SU-DHL-6 (cell line): ENCODE measurements around the gene MISP.

Experiments
- EZH2phosphoT487 ChIP-seq: fragments of 200-600 bp; sonication (generic), shearing (Covaris generic); conservative IDR thresholded peaks from 2 replicates; pipeline ENCODE4 v1.6.1; 2018; ENCODE audit warnings: mild to moderate bottlenecking, antibody characterized with exemption, low read length, moderate library complexity, mixed read lengths
- TF ChIP-seq, protein P1 (sequence below): fragments of 200-600 bp; sonication (generic); IDR thresholded peaks from one replicate; pipeline ENCODE4 v1.5.1; 2017; ENCODE audit warnings: antibody characterized with exemption, mild to moderate bottlenecking, low read length, moderate library complexity; ENCODE audit not compliant: insufficient read depth, poor library complexity, severe bottlenecking

DNA sequence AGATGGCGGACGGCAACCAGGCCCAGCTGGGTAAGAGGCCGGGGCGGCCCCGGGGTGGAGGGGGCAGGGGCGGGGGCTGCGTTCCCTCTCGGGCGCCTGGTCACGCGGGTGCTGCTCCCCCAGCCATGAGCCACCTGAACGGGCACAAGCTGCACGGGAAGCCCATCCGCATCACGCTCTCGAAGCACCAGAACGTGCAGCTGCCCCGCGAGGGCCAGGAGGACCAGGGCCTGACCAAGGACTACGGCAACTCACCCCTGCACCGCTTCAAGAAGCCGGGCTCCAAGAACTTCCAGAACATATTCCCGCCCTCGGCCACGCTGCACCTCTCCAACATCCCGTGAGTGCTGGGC, 57.5 kb downstream of the MISP start:
- TF ChIP-seq, protein P1, sequence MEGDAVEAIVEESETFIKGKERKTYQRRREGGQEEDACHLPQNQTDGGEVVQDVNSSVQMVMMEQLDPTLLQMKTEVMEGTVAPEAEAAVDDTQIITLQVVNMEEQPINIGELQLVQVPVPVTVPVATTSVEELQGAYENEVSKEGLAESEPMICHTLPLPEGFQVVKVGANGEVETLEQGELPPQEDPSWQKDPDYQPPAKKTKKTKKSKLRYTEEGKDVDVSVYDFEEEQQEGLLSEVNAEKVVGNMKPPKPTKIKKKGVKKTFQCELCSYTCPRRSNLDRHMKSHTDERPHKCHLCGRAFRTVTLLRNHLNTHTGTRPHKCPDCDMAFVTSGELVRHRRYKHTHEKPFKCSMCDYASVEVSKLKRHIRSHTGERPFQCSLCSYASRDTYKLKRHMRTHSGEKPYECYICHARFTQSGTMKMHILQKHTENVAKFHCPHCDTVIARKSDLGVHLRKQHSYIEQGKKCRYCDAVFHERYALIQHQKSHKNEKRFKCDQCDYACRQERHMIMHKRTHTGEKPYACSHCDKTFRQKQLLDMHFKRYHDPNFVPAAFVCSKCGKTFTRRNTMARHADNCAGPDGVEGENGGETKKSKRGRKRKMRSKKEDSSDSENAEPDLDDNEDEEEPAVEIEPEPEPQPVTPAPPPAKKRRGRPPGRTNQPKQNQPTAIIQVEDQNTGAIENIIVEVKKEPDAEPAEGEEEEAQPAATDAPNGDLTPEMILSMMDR = no peak
- no peak for TF ChIP-seq EZH2phosphoT487
